Right lung (tissue), 5 donors: Measurements from ENCODE around the gene CDX1. TPM values are rescaled to one million over a fixed set of nuclear protein-coding genes. Genes with fewer than 3 reads are reported as not detected.
"Not testable (repeated sequence)": the region's sequence is repeated elsewhere in the genome, so short reads cannot be mapped to it uniquely, and the experiment has no call there.

Source experiments
- DNase-seq, 2 donors: peaks; one replicate each; pipeline ENCODE4 v3.0.0-alpha.2; 2013
- polyA plus RNA-seq, 5 donors: library from polyadenylated mRNA; unstranded; fragments of 120-200 nt; gene quantifications; one replicate each; pipeline versions ENCODE4 v1.2.1 to v1.2.3, GENCODE V29; 2013; ENCODE audit warnings: inconsistent platforms in 1 of 5, low replicate concordance in 1 of 5; ENCODE audit not compliant: insufficient read length in 5 of 5, insufficient read depth in 1 of 5

Gene CDX1
- polyA plus RNA-seq, 5 donors: 0.13 to 0.66 (median 0.39) TPM

DNA sequence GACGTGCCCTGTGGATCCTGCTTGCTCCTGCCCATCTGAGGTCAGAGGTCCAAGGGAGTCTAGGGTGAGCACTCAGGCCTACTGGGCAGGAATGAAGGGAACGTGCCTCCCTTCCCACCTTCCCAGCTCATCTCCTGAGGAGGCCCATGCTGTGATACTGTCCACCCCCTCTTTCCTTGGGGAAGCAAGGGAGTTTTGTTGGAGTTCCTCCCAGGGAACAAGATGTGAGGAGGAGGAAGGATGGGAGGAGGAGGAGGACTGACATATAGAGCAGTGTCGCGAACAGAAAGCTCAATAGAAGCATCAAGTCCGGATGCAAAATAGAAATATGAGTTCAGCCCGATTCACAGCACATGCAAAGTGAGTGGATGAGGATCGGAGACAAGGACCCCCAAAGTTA is 64.3 kb downstream of the CDX1 start:
- DNase-seq: no peak

DNA sequence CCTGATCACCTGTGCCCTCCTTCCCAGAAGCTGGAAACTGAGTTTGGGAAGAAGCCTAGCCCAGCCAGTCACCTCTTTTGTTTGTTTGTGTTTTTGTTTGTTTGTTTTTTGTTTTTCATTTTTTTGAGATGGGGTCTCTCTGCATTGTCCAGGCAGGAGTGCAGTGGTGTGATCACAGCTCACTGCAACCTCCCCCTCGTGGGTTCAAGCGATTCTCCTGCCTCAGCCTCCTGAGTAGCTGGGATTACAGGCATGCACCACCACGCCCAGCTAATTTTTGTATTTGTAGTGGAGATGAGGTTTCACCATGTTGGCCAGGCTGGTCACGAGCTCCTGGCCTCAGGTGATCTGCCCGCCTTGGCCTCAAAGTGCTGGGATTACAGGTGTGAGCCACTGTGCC is 67.1 kb downstream of the CDX1 start:
- DNase-seq: not testable (repeated sequence)

Other genes starting within 250 kb of the CDX1 start
- gene PDE6A, start 222.0 kb upstream of the CDX1 start, polyA plus RNA-seq: under 1 TPM; 0.14 to 0.30 (median 0.20) TPM
- 10 to 100 TPM; 13.4 to 26.0 (median 20.6) TPM for gene SLC26A2, start 206.0 kb upstream of the CDX1 start, polyA plus RNA-seq
- gene TIGD6, start 166.1 kb upstream of the CDX1 start, polyA plus RNA-seq: 1 to 10 TPM; 3.8 to 5.2 (median 4.4) TPM
- gene HMGXB3, start 166.0 kb upstream of the CDX1 start, polyA plus RNA-seq: 10 to 100 TPM; 32.9 to 47.0 (median 40.3) TPM
- gene CSF1R, start 80.2 kb upstream of the CDX1 start, polyA plus RNA-seq: 10 to 100 TPM; 21.7 to 24.9 (median 23.5) TPM
- gene PDGFRB, start 10.9 kb upstream of the CDX1 start, polyA plus RNA-seq: 100 to 1,000 TPM; 174 to 216 (median 185) TPM
- gene SLC6A7, start 23.3 kb downstream of the CDX1 start, polyA plus RNA-seq: under 1 TPM in 2 of 5 donors, not detected in 3; 0.04 to 0.05 TPM
- 1 to 10 TPM; 3.2 to 8.3 (median 5.8) TPM for gene CAMK2A, start 123.0 kb downstream of the CDX1 start, polyA plus RNA-seq
- gene ARSI, start 136.1 kb downstream of the CDX1 start, polyA plus RNA-seq: 10 to 100 TPM; 18.2 to 31.9 (median 23.4) TPM
- 10 to 100 TPM; 20.4 to 35.0 (median 28.0) TPM for gene TCOF1, start 190.9 kb downstream of the CDX1 start, polyA plus RNA-seq
- 100 to 1,000 TPM; 121 to 212 (median 176) TPM for gene CD74, start 246.1 kb downstream of the CDX1 start, polyA plus RNA-seq